NOMO-1 treated with dmso at 0.1 percent for 144 hours (cell line): ENCODE results near the gene IRX4.

ENCODE experiments used
- DNase-seq: peaks from one replicate; lab custom pipeline; 2025; ENCODE audit not compliant: unreplicated experiment; lab: John Stamatoyannopoulos, UW

The IRX4 gene

DNA sequence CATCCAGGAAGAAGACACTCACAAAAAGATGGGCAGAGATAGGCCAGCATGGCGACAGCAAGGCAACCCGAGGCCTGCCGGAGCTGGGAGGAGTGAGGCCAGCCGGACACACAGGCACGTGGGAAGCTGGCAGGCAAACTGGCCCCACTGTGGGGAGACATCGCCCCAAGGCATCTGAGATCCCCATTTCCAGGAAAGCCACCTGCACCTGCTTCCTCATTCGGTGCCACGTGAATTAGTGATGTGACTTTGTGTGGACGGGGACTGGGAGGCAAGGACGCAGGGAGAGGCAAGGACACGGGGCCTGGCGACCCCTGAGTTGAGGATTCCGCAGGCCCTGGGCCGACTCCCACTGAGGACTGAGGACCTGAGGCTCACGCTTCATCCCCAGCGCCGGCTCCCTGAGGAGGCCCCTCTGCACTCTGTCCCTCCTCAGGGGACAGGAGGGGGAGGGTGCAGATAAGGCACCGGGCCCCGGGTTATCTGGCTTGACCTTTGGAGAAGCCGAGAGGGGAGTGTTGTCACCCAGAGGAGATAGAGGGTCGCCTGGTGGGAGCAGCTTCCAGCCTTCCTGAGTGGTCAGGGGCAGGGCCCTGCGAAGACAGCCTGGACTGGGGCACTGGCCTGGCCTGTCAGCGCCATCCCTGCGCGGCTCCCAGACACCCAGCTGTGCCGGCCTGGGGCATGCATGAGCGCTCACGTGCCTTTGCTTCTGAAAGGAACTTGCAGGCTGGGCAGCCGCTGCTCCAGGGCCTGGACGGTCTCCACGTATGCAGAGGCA, 41.8 kb downstream of the IRX4 start:
- DNase-seq, result no peak

DNA sequence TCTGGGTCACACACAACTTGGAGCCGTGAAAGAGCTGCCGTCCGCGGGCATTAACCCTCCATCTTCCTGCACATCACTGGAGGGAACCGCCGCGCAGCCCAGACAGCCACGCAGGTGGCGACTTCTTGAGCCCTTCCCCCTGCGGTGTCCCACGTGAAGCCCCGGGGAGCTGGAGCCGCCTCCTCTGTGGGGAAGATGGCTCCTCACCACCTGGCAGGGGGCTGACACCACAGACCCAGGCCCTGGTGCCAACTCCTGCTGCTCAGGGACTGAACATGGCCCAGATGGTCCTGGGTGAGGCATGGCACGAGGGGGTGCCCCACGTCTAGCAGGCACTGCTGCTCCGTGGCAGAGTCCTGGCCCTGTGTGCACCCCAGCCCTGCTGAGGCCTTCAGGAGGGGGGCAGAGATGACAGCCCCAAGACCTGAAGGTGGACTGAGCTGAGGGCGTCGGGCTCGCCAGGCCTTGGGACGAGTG, 42.6 kb downstream of the IRX4 start:
- DNase-seq, result no peak

DNA sequence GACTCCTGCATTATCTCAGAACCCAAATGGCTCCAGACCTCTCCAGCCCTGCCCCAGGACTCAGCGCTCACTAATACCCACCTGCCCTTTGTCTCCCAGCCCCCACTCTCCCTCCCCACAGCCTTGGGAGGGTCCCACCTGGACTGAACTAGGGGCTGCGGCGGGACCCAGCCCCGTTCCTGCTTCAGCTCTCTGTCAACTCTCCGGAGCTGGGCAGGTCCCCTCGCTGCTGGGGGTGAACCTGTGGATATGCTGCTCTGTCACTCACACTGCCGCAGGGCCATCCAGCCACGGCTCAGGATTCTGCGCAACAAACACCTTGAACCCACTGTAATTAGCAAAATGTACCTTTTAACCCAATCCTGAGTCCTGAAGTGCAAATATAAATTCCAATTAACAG, 44.7 kb downstream of the IRX4 start:
- no peak for DNase-seq

DNA sequence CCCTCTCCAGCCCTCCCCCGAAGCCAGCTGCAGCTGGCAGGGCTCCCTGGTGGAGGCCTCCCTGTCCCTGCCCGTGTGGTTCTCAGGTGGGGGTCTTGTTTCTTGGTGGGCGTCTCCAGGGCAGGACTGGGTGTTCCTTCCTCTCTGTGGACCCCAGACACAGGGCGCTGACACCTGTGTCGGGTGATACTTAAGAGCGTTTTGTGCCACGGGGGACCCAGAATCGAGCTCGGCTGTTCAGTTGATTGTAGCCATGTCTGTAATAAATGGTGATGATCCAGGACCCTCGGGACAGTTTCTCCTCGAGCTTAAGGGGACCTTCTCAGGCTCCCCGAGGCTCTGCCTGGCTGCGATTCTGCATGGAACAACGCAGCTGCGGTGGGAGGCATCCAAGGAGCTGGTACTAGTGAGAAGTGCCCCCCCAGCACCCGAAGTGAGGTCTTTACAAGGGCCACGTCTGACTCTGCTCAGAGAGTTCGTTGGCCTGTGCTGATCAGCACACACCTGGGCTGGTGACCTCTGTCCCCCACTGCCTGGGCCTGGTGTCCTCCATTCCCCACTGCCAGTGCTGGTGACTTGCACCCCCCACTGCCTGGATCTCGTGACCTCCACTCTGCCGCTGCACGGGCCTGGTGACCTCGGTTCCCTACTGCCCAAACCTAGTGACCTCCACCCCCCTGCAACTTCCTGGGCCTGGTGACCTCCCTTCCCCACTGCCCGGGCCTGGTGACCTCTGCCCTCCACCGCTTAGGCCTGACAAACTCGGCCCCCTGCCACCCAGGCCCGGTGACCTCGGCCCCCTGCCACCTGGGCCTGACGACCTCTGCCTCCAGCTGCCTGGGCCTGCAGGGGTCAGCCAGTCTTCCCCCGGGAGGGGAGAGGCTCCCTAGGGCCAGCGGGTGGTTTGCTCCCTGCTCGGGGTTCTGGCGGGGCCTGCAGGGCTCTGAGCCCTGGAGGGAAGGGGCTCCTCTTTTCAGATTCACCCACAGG, 45.5 kb downstream of the IRX4 start:
- no peak for DNase-seq

DNA sequence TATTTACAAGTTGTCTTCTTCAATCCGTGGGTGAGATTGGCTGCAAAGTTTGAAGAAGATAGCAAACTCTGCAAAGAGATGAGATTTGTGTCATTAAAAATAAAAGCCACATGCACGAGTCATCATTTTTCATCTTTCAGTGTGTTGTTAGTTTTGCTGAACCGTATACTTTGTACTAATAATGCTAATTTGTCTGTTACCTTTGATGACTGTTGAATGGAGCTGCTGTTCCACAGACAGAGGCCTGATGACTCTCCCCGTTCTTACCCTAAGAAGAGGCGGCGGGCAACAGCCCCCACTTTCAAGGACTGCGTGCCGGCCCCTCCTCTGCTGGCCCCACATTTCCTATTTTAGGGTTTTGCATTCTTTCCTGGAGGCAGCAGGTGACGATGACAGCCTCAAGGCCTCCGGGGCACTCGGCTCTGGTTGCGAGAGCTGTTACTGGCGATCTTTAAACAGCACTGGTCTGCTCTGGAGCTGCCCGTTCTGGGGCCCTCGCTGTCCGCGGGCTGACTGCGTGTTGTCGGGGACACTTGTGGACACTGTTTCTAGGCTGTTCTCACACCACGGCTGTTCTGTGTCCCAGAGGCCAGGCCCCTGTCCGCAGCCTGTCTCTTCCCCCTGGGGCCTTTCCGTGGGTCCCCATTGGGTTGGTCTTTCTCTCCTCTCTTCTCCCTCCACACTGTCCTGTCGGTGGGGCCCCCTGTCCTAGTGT, 46.4 kb downstream of the IRX4 start:
- no peak for DNase-seq

DNA sequence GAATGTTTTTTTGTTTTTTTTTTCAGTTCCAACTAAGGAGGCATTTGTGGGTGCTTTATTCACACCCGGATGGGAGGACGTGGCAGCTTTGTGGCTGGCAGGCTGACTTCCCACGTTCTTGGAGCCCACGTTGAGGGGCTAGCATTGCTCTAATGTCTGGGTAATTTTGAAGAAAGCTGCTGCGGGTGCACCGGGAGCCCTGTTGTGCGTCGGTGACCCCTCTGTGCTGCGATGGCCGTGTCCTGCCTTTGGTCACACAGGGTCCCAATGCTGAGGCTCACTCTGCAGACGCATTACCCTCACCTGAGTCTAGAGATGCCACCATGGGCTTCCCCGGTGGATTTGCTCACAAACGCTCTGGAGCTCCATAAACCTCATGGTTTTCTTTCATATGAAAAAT, 47.3 kb downstream of the IRX4 start:
- DNase-seq, result no peak

DNA sequence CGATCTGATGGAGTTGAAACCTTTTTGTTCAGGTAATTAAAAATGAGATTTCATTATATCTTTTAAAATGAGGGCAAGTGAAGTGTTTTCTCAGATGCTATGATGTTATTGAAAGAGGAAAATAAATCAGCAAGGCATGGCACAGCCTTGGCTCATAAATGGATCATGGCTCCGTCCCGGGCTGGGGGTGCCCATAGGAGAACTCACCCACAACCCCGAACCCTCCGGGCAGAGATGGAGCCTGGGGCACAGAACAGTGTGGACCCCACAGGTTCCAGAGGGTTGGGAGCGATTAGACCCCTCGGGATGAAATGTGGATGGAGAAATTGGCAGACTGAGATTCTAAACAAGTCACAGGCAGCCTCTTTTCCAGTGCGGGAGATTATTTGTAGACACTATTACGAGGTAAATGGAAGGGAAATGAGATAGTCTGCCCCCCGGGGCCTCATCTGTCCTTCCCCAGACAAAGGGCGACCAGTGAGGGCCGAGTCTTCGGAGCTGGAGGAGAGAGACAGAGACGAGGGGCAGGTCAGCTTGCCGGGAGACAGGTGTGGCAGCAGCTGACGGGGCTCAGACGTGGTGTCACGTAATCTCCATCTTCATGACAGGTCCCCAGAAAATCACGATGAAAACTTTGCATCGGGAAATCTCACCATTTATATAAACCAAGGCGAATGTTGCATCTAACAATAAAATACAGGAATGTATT, 47.9 kb downstream of the IRX4 start:
- no peak for DNase-seq

DNA sequence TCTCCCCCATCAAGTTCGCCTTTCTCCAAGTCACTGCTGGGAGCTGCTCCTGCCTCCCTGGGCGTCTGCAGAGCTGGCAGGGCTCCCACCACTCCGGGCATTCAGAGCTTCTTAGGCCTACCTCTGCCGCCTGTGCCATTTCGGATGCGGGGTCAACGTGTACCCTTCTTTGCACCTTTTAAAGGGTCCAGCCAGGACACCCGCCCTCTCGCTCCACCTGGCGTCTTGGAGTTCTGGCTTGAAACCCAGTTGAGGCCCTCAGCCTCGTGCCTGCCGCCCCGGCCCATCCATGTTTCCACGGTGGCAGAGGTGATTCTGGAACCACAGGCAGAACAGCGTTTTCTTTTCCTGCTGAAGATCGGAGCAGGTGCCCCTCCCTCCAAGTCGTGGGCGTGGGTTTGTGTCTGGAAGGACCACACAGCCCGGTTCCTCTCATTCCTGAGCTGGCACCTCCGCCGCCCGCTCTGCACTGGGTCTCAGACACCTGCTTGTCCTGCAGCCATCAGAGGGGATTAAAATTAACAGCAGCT, 48.6 kb downstream of the IRX4 start:
- DNase-seq, result no peak

DNA sequence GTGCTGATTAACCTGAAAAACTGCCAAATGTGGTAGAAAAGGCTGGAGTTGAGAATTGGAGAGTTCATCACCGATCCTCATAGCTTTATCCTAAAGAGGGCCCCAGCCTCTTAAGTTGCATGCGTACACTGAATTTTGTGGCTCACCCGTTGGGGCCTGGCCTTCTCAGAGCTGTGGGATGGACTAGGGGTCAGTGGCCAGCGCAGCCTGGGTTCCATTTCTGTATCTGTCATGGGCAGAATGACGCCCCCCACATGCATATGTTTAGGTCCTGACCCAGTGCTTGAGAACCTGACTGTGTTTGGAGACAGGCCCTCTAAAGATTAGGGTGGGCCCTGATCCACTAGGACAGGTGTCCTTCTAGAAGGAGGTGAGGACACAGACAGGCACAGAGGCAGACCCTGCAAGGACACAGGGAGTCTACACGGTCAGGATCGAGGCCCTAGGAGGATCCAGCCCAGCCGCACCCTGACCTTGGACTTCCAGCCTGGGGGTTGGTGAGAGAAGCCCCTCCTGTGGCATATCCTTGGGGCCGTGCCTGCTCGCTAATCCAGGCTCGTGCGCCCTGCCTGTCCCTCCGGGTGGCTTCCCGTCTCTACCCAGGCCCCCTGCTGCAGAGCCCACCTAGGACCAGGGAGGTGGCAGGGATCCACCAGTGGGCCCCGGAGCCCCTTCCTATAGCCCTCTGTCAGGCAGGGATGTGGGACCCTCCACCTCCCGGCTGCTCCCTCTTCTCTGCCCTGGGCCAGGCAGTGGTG, 49.3 kb downstream of the IRX4 start:
- no peak for DNase-seq

DNA sequence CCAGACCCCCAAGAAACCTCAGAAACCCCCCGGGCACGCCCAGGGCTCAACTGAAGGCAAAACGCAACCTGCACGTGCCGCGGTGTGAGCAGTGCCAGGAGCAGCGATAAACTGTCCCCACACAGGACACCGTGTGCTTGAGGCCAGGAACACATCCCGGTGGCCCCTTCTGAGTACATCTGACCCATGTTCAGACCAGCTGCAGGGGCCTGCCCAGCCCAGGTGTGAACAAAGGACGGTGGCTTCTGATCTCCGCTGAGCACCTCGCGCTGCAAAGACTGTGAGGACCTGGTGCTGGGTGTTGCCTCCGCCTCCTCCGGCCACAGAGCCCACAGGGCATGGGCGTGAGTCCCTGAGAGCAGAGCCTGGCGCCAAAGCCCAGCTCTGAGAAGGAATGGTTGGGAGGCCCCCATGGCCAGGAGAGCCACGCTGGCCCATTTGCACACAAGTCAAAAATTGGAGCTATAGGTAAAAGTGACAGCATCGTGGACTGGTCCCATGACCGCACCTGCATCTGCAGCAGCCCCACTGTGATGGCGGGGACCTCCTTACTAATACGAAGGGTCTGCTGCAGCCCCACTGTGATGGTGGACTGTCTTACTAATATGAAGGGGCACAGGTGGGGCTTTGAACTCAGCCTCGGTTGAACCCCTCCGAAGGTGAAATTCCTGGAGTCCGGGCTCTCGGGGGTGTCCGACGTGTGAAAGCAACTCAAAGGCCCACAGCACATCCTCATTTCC, 50.0 kb downstream of the IRX4 start:
- no peak for DNase-seq

DNA sequence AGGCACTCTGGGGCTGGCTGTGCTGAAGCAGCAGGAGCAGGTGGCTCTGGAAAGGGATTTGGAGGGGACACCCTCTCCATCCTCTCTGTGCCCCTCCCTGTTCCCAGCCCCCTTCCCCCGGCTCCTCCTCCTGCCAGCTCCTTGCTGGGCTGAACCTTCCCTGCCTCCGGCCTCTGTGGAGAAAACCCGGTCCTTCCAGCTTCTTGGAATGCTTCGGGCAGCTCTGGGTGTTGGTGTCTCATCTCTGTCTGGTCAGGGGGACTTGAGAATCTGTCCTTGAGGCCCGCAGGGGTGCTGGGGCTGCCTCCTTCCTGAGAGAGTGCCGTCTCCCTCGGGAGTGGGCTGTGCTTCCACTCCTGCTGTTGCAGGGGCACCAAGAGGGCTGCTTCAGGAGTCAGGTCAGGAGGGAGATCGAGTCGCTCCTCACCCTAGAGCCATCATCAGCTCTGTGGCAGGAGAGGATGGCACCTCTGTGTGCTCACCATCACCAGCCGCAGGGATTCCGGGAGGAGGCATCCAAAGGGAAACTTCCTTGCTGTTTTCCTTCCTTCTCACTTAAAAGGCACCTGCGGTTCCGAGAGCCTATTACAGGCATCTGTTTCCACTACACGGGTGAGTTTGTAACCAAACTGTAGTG, 50.9 kb downstream of the IRX4 start:
- no peak for DNase-seq

DNA sequence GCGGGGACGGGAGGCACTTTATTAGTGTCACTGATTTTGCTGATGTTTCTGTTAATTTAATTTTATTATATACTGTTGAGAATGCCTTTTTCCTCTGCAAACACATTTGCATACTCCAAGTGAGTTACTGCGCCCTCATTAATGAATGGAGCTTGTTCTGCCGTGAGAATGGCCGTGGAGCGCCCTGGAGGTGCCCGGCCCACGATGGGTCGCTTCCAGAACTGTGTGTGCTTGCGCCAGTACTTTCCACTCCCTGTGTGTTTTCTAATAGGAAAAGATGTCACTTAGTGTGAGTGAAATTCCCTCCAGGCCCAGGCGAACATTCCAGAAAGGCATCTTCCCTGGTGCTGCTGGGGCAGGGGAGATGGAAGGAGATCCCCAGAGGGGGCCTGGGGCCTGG, 51.5 kb downstream of the IRX4 start:
- DNase-seq, result no peak

DNA sequence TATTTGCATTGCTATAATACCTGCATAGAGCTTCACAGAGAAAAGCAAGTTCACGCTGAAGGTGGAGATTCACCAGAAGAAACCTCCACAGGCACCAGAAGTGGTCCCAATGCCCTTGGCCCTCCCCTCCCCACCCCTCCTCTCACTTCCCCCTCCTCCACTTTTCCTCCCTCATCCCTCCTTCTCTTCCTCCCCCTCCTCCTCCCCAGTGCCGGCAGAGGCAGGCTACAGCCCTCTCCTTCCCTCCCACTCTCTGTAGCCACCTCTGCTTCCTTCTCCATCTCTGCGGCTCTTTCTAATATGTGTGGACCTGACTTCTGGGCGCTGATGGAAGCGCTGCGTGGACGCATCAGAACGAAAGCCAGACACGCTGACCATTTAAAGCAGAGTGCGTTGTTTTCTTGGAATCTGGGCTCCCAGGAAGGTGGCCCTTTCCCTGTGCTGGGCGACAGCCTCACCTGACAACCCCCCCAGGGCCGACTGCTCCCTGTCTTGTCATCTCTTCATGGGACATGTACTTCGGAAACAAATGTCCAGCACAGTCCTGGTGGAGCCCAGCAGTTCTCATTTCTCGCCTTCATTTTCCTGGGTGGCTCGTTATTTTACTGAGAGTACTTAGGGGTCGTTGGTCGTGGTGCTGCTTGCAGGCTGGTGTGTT, 52.0 kb downstream of the IRX4 start:
- DNase-seq, result no peak

DNA sequence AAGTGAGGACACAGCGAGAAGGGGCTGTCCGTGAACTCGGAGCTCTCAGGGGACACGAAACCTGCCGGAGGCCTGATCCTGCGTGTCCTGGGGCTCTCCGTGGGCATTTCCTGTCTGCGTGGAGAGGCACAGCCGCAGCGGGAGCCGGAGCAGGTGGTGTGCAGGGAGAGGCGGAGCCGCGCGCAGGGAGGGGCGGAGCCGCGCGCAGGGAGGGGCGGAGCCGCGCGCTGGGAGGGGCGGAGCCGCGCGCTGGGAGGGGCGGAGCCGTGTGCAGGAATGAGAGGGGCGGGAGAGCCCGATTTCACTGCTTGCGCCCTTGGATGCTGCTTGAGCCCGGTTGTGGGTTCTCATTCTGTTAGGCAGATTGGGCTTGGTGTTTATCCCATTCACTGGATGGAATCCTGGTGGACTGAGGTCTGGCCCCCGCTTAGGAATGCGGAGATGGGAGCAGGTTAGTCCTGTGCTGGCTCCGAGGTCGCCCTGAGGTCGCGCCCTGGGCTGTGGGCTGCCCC, 54.8 kb downstream of the IRX4 start:
- no peak for DNase-seq
